ENCODE results near the gene APOL4.

Gene APOL4

DNA sequence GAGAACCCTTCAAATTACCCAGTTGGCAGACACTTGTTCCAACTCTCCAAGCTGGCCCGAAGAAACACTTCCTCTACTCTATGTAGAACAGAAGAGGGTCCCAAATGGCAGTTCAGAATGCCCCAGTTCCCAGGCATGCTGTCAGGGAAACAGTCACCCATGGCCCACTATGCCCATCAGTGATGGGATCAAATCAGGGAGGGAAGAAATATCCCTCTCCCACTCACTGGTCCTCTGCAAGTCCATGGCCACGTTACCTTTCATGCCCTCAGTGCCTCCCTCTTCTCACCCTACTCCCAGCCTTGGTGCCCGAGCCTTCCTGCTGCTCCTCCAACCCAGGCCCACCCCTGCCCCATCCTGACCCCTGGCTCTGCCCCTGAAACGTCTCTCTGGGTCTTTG is 57.7 kb downstream of the APOL4 start:
- H3K9ac ChIP-seq (ENCODE audit: low read depth, low read length) = no peak overlapping the region

GRCh38 chr22:36143066-36143815 is 58.4 kb downstream of the APOL4 start:
- Histone ChIP-seq H3K36me3 (ENCODE audit: control insufficient read depth, insufficient read depth, low read length) (no peaks in the 10 kb centered on the region), H3K27ac (ENCODE audit: low read depth, low read length) (no peak overlapping the region), H3K4me1 (ENCODE audit: control insufficient read depth, insufficient read depth, low read length) (peaks cover 16% of the 10 kb centered on the region), H3K27me3 (ENCODE audit: control insufficient read depth, insufficient read depth, low read length) (no peaks in the 10 kb centered on the region; the same call in 1 of the 2 replicates), H3K9ac (ENCODE audit: low read depth, low read length) (no peak overlapping the region), H3K4me3 (ENCODE audit: low read depth, low read length) (no peak overlapping the region), H3K9me3 (ENCODE audit: control insufficient read depth, insufficient read depth, low read length) (no peaks in the 10 kb centered on the region)

More for the DNA sequence above, 57.7 kb downstream of the APOL4 start:
- Histone ChIP-seq H3K9me3 (ENCODE audit: control insufficient read depth, insufficient read depth, low read length) (no peaks in the 10 kb centered on the region), H3K4me1 (ENCODE audit: control insufficient read depth, insufficient read depth, low read length) (peaks cover 16% of the 10 kb centered on the region), H3K27ac (ENCODE audit: low read depth, low read length) (no peak overlapping the region), H3K36me3 (ENCODE audit: control insufficient read depth, insufficient read depth, low read length) (no peaks in the 10 kb centered on the region), H3K4me3 (ENCODE audit: low read depth, low read length) (no peak overlapping the region), H3K27me3 (ENCODE audit: control insufficient read depth, insufficient read depth, low read length) (no peaks in the 10 kb centered on the region; the same call in 1 of the 2 replicates)

GRCh38 chr22:36141481-36141880 is 60.1 kb downstream of the APOL4 start:
- no peaks in the 10 kb centered on the region; the same call in 1 of the 2 replicates for H3K27me3 ChIP-seq (ENCODE audit: control insufficient read depth, insufficient read depth, low read length)
- no peak overlapping the region for H3K9ac ChIP-seq (ENCODE audit: low read depth, low read length)
- peaks cover 16% of the 10 kb centered on the region for H3K4me1 ChIP-seq (ENCODE audit: control insufficient read depth, insufficient read depth, low read length)
- no peak overlapping the region for H3K27ac ChIP-seq (ENCODE audit: low read depth, low read length)
- no peak overlapping the region for H3K4me3 ChIP-seq (ENCODE audit: low read depth, low read length)
- no peaks in the 10 kb centered on the region for H3K9me3 ChIP-seq (ENCODE audit: control insufficient read depth, insufficient read depth, low read length)
- H3K36me3 ChIP-seq (ENCODE audit: control insufficient read depth, insufficient read depth, low read length) = no peaks in the 10 kb centered on the region

Measured in HUES48 (cell line).